Uterus (tissue), 4 donors: ENCODE data around the gene GADD45B. TPM values are rescaled to one million over a fixed set of nuclear protein-coding genes. Genes with fewer than 3 reads are reported as not detected.

Experiments
- DNase-seq, 2 donors: peaks; one replicate each; pipeline ENCODE4 v3.0.0-alpha.2; 2019 to 2020
- H3K27ac ChIP-seq, 2 donors: fragments of 200-600 bp; sonication (generic); 1 replicate in 1 of 2; 2 replicates in 1 of 2; pipeline ENCODE4 v1.5.1; 2016 to 2018
- H3K27me3 ChIP-seq, 2 donors: fragments of 200-600 bp; sonication (generic); one replicate each; pipeline ENCODE4 v1.5.1; 2018 to 2019; ENCODE audit warnings: control low read depth in 1 of 2
- H3K36me3 ChIP-seq, 2 donors: fragments of 200-600 bp; sonication (generic); one replicate each; pipeline ENCODE4 v1.5.1; 2019; ENCODE audit warnings: control low read depth in 1 of 2
- H3K4me1 ChIP-seq, 2 donors: fragments of 200-600 bp; sonication (generic); one replicate each; pipeline ENCODE4 v1.5.1; 2018 to 2019; ENCODE audit warnings: control low read depth in 1 of 2
- H3K4me3 ChIP-seq, 2 donors: fragments of 200-600 bp; sonication (generic); 1 replicate in 1 of 2; 2 replicates in 1 of 2; pipeline ENCODE4 v1.5.1; 2018 to 2019; ENCODE audit warnings: mild to moderate bottlenecking in 1 of 2
- H3K9me3 ChIP-seq, 2 donors: fragments of 200-600 bp; sonication (generic); one replicate each; pipeline ENCODE4 v1.5.1; 2019; ENCODE audit warnings: control low read depth in 1 of 2
- POLR2A ChIP-seq, 2 donors: fragments of 450-650 bp; IDR thresholded peaks; one replicate each; pipeline ENCODE4 v1.6.1; 2016; ENCODE audit warnings: antibody characterized with exemption in 2 of 2, mild to moderate bottlenecking in 1 of 2, moderate library complexity in 1 of 2
- intact Hi-C: fragments of 100-400 bp; cut with DNase I; formaldehyde crosslinking; loops from one replicate; pipeline ENCODE4 v1.15.1; 2023; ENCODE audit warnings: low total_unique reads
- total RNA-seq, 4 donors: library from RNA; depleted of rRNA in 3 of 4; stranded (reverse); fragments of >200 nt in 3 of 4; gene quantifications; one replicate each; pipeline versions ENCODE4 v1.1.0 to v1.2.4, GENCODE V29; 2014 to 2023
- TF ChIP-seq, protein P1 (sequence below), 4 experiments: fragments of 200-600 bp in 2 of 4; fragments of 450-650 bp in 2 of 4; sonication (generic) in 2 of 4; IDR thresholded peaks; one replicate each; pipeline ENCODE4 v1.5.1; 2016 to 2019; ENCODE audit warnings: antibody characterized with exemption in 4 of 4, mild to moderate bottlenecking in 2 of 4, moderate library complexity in 1 of 4
- donor health status: DM: yes; HTN: yes; CAD: no.

GADD45B gene
- total RNA-seq: 10 to 100 TPM; 17.6 to 68.2 (median 38.0) TPM

DNA sequence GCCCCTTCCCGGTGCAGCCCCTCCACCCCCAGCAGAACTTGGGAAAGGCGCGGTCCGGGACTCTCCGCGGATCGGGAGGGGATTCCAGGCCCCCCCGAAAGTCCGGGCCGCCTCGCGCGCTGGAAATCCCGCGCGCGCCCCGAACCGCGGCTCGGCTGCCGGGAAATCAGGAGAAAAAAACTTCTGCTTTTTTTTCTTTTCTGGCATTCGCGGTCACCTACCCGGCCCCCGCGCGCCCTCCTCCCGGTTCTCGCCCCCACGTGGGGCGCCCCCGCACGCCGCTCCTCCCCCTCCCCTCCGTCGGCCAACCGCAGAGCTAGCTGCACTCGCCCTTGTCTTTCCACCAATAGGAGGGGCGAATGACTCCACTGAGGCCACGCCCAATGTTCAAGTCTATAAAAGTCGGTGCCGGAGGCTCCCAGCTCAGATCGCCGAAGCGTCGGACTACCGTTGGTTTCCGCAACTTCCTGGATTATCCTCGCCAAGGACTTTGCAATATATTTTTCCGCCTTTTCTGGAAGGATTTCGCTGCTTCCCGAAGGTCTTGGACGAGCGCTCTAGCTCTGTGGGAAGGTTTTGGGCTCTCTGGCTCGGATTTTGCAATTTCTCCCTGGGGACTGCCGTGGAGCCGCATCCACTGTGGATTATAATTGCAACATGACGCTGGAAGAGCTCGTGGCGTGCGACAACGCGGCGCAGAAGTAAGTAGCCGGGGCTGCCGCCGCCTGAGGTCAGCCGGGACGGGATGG, at the start of gene GADD45B:
Gene GADD45B, plus strand, starts transcription at position 426 of the 749 bp plus-strand sequence. Its CDS starts 232 bp downstream, at position 658.
- H3K4me3 ChIP-seq: peak within 1 kb of the TSS; percentile 64 to 70
- peak; percentile 98 for DNase-seq
- no peaks in the 10 kb centered on the region for H3K36me3 ChIP-seq
- H3K9me3 ChIP-seq: no peaks in the 10 kb centered on the region
- H3K4me1 ChIP-seq: peaks cover 0 to 16% of the 10 kb centered on the region in 2 donors
- intact Hi-C loops: loop anchor here (5.0 to 10.0 kb wide), 2 partner anchors 66 to 99 kb away; no protein-coding TSS in a partner anchor
- peak within 1 kb of the TSS; percentile 84 to 89 for H3K27ac ChIP-seq
- H3K27me3 ChIP-seq: no peaks in the 10 kb centered on the region
- peak; percentile 100 for TF ChIP-seq POLR2A (IDR thresholded peaks at IDR 0.05)
- TF ChIP-seq, protein P1, sequence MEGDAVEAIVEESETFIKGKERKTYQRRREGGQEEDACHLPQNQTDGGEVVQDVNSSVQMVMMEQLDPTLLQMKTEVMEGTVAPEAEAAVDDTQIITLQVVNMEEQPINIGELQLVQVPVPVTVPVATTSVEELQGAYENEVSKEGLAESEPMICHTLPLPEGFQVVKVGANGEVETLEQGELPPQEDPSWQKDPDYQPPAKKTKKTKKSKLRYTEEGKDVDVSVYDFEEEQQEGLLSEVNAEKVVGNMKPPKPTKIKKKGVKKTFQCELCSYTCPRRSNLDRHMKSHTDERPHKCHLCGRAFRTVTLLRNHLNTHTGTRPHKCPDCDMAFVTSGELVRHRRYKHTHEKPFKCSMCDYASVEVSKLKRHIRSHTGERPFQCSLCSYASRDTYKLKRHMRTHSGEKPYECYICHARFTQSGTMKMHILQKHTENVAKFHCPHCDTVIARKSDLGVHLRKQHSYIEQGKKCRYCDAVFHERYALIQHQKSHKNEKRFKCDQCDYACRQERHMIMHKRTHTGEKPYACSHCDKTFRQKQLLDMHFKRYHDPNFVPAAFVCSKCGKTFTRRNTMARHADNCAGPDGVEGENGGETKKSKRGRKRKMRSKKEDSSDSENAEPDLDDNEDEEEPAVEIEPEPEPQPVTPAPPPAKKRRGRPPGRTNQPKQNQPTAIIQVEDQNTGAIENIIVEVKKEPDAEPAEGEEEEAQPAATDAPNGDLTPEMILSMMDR (IDR thresholded peaks at IDR 0.05): peak in 1 of 4 experiments; percentile 50

GRCh38 chr19:2426611-2427428, 49.1 kb upstream of the GADD45B start:
- H3K4me1 ChIP-seq: peaks cover 6 to 29% of the 10 kb centered on the region in 2 donors
- TF ChIP-seq POLR2A (IDR thresholded peaks at IDR 0.05): no peak
- no peaks in the 10 kb centered on the region for H3K36me3 ChIP-seq
- intact Hi-C loops: no loop called here
- no peaks in the 10 kb centered on the region for H3K27me3 ChIP-seq
- DNase-seq: no peak
- peak overlapping the region; percentile 62 to 70 for H3K4me3 ChIP-seq
- no peaks in the 10 kb centered on the region for H3K9me3 ChIP-seq
- peak overlapping the region; percentile 94 to 97 for H3K27ac ChIP-seq

- no peaks in the 10 kb centered on the region for H3K27me3 ChIP-seq
- no peaks in the 10 kb centered on the region for H3K36me3 ChIP-seq
- TF ChIP-seq, protein P1 (IDR thresholded peaks at IDR 0.05): peak in 2 of 4 experiments; percentile 7 to 27
- TF ChIP-seq POLR2A (IDR thresholded peaks at IDR 0.05): peak in 1 of 2 donors; percentile 72
- H3K4me1 ChIP-seq: peaks cover 6 to 29% of the 10 kb centered on the region in 2 donors
- no peaks in the 10 kb centered on the region for H3K9me3 ChIP-seq
- peak within 1 kb of the TSS; percentile 94 to 97 for H3K27ac ChIP-seq
- DNase-seq: peak; percentile 95 to 97
- intact Hi-C loops: no loop called here
- H3K4me3 ChIP-seq: peak within 1 kb of the TSS; percentile 62 to 70
Measured at GRCh38 chr19:2427429-2428320, 48.3 kb upstream of the GADD45B start, which contains the start of gene TIMM13. Gene TIMM13 (minus strand): TSS chr19:2427586. CDS start chr19:2427533, 53 bp downstream.

GRCh38 chr19:2428321-2428690, 47.6 kb upstream of the GADD45B start:
- Histone ChIP-seq H3K4me1 (peaks cover 6 to 29% of the 10 kb centered on the region in 2 donors), H3K27ac (peak overlapping the region; percentile 94 to 97), H3K9me3 (no peaks in the 10 kb centered on the region), H3K4me3 (peak overlapping the region; percentile 62 to 70), H3K27me3 (no peaks in the 10 kb centered on the region), H3K36me3 (no peaks in the 10 kb centered on the region)
- intact Hi-C loops: no loop called here
- no peak for TF ChIP-seq POLR2A (IDR thresholded peaks at IDR 0.05)
- TF ChIP-seq, protein P1 (IDR thresholded peaks at IDR 0.05): no peak
- DNase-seq: peak in 1 of 2 donors; percentile 40
